Activated CD4-positive, alpha-beta T cell treated with anti-CD3 and anti-CD28 coated beads, Interleukin-2, amount 50 U/mL, for 24 hours (primary cell): ENCODE data around the gene FOXP1.

Experiments
- DNase-seq, 2 donors: peaks; one replicate each; pipeline ENCODE4 v3.0.0-alpha.2; 2020; ENCODE audit warnings: low read depth in 1 of 2, low spot score in 1 of 2

Gene FOXP1

GRCh38 chr3:71565316-71565715, 18.2 kb downstream of the FOXP1 start:
- DNase-seq: no peak

GRCh38 chr3:71564361-71564760, 19.2 kb downstream of the FOXP1 start:
- DNase-seq: no peak

GRCh38 chr3:71563827-71564226, 19.7 kb downstream of the FOXP1 start:
- no peak for DNase-seq

- no peak for DNase-seq
Observed at GRCh38 chr3:71562938-71563337, 20.6 kb downstream of the FOXP1 start.

- no peak for DNase-seq
Observed at GRCh38 chr3:71560665-71561064, 22.9 kb downstream of the FOXP1 start.

GRCh38 chr3:71559578-71560162, 23.9 kb downstream of the FOXP1 start:
- no peak for DNase-seq

- no peak for DNase-seq
Observed at GRCh38 chr3:71559021-71559420, 24.5 kb downstream of the FOXP1 start.

- DNase-seq: no peak
Observed at GRCh38 chr3:71554649-71555048, 28.9 kb downstream of the FOXP1 start.

GRCh38 chr3:71551311-71551919, 32.1 kb downstream of the FOXP1 start:
- no peak for DNase-seq

GRCh38 chr3:71549951-71550350, 33.6 kb downstream of the FOXP1 start:
- DNase-seq: no peak

GRCh38 chr3:71548705-71549384, 34.7 kb downstream of the FOXP1 start:
- DNase-seq: no peak

GRCh38 chr3:71547249-71548198, 36.0 kb downstream of the FOXP1 start:
- DNase-seq: no peak

GRCh38 chr3:71546821-71547220, 36.7 kb downstream of the FOXP1 start:
- no peak for DNase-seq

- DNase-seq: no peak
Observed at GRCh38 chr3:71545330-71545729, 38.2 kb downstream of the FOXP1 start.

GRCh38 chr3:71543371-71544016, 40.0 kb downstream of the FOXP1 start:
- peak in 1 of 2 donors; percentile 15 for DNase-seq

GRCh38 chr3:71542521-71543370, 40.8 kb downstream of the FOXP1 start:
- DNase-seq: no peak

GRCh38 chr3:71541313-71541712, 42.2 kb downstream of the FOXP1 start:
- DNase-seq: no peak

GRCh38 chr3:71537211-71537611, 46.3 kb downstream of the FOXP1 start:
- DNase-seq: no peak

GRCh38 chr3:71536376-71536965, 47.1 kb downstream of the FOXP1 start:
- no peak for DNase-seq

- DNase-seq: no peak
Observed at GRCh38 chr3:71533588-71533987, 49.9 kb downstream of the FOXP1 start.
